HG02623 (cell line): ENCODE measurements around the gene NPAS3.

Experiments
- ATAC-seq: cut with Tn5 transposase; IDR thresholded peaks from one replicate; pipeline ENCODE4 v1.9.1; 2021; ENCODE audit warnings: moderate library complexity; ENCODE audit not compliant: unreplicated experiment

The NPAS3 gene

DNA sequence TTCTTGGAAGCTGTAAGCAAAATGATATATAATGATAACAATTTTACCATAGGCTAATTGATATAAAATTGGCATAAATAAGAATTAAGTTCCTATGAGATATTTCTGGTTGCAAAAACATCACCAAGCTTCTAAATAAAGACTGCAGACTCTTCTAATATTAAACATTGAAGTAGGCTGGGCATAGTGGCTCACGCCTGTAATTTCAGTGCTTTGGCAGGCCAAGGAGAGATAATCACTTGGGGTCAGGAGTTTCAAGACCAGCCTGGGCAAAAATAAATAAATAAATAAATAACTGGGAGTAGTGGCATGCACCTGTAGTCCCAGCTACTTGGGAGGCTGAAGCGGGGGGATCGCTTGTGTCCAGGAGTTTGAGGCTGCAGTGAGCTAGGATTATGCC is 71.8 kb downstream of the NPAS3 start:
- ATAC-seq: no peak

- ATAC-seq: no peak
Observed at GRCh38 chr14:33014710-33015109, 76.0 kb downstream of the NPAS3 start.

DNA sequence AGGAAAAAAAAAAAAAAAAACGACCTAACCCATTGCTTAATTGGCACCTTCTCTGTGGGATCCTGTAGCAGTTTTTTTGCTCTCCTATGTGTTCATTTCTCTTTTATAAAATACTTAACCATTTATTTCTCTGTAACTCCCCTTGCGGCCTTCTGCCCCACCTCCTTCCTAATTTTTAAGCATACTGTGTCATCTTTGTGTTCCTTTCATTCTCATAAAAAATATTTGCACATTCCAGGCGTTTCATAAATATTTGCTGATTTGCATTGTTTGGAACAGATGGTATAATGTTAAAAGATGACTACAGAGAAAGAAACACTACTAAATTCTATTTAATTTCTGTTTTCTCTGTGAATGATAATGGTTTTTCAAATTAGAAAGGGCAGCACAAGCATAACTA is 77.9 kb downstream of the NPAS3 start:
- ATAC-seq: no peak

- ATAC-seq: no peak
Observed at GRCh38 chr14:33017016-33017415, 78.3 kb downstream of the NPAS3 start.

DNA sequence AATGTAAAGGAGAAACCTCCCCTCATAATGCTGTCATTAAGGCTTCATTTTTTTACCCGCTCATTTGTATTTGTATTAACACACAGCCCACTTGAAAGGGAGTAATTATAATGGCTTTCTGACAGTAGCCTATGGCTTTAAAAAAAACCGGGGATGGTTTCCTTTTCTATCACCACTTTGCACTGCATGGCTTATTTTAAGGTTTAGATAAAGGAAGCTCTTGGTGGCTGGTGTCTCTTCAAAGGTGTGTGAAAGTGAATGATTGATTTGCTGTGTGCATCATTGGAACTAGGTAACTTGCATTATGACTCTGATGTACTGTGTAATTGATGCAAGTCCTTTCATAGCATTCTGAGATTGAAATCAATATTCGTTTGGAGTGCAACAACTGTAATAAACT is 80.7 kb downstream of the NPAS3 start:
- no peak for ATAC-seq

- no peak for ATAC-seq
Observed at GRCh38 chr14:33026850-33027430, 88.3 kb downstream of the NPAS3 start.

DNA sequence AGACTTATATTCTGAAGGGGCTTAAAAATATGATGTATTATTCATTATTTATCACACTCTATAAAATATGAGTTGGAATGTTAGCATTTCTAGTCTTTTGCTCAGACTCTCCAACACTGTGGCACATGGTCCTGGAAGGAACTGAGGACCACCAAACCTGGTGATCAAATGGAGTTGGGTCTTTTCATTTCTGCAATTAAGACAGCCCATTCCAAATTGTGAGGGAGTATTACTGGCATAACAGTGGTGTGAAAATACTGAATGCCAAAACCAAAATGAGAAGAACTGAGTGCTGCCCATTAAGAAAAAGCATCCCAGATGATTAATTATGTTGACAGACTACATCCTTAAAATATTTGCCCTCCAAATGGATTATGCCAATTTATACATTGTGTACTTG is 90.8 kb downstream of the NPAS3 start:
- ATAC-seq: no peak

GRCh38 chr14:33030386-33030785 is 91.7 kb downstream of the NPAS3 start:
- ATAC-seq: no peak

- no peak for ATAC-seq
Observed at GRCh38 chr14:33035416-33036194, 96.9 kb downstream of the NPAS3 start.

GRCh38 chr14:33039311-33039710 is 100.6 kb downstream of the NPAS3 start:
- ATAC-seq: no peak

- no peak for ATAC-seq
Observed at GRCh38 chr14:33040372-33041140, 101.9 kb downstream of the NPAS3 start.

DNA sequence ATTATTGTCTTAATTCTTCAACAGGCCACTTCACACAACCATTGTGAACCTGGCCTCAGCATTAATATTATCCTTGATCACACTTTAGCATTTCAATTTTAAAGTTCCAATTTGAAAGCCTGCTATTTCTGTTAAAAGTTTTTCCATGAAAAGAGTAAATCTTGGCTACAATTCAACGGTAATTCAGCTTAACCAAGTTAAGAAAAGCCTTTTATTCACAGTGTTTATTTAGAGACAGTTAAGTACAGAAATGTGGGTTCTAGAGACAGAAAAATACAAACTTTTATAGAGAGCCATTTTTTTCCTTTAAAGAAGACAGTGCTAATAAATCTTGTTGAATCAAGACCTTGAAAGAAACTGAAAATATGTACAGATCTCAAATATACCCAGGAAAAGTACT is 103.9 kb downstream of the NPAS3 start:
- ATAC-seq: no peak

- ATAC-seq: no peak
Observed at GRCh38 chr14:33045760-33046159, 107.1 kb downstream of the NPAS3 start.

DNA sequence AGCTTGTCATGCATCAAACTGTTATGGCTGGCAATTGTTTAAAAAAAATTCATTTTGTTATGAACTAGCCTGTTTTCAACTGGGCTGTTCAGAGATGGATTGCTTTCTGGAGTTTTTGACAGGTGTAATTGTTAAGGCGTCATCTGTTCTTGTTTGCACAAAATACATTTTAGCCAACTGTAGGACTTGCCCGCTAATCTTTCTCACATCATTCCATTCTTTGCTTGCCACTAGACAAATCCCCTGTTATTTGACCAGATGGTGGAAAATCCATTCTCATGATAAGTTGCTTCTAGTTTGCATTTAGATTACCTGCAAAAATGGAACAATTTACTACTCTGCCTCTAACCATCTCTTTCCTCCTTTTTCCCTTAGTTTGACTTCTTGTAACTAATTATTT is 114.3 kb downstream of the NPAS3 start:
- no peak for ATAC-seq

DNA sequence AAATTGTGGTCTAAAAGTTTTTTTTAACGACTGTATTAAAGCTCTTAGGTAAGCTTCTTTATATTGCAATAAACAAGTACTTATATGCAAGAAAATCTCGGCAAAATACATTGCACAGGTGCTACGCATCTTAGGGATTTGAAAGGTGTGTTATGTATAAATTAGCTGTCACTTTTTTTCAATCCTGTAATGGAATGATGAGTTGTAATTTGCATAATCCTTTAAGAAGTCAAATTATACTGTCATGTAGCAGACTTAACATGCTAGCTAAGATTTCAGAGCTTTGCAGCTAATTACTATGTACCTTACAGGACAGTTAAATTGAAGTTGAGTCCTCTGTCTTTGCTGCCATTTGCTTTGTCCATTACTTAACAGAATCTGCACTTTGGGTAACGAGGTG is 117.5 kb downstream of the NPAS3 start:
- no peak for ATAC-seq

DNA sequence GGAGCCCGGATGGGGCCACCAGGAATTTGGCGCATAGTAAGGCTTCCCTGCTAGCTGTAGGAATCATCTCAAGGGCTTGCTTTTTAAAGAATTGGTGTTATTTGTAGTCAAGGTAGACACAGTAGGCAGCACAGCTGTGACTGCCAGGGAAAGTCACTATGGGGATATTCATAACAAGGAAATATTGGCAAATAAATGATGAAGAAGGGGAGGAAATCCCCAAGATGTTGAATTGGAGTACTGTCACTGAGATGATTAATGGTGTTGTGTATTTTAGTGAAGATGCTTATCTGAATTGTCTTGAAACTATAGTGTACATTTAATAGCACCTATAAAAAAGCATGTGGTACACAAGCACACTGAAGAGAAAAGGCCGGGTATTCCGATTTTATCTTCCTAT is 118.9 kb downstream of the NPAS3 start:
- ATAC-seq: no peak

DNA sequence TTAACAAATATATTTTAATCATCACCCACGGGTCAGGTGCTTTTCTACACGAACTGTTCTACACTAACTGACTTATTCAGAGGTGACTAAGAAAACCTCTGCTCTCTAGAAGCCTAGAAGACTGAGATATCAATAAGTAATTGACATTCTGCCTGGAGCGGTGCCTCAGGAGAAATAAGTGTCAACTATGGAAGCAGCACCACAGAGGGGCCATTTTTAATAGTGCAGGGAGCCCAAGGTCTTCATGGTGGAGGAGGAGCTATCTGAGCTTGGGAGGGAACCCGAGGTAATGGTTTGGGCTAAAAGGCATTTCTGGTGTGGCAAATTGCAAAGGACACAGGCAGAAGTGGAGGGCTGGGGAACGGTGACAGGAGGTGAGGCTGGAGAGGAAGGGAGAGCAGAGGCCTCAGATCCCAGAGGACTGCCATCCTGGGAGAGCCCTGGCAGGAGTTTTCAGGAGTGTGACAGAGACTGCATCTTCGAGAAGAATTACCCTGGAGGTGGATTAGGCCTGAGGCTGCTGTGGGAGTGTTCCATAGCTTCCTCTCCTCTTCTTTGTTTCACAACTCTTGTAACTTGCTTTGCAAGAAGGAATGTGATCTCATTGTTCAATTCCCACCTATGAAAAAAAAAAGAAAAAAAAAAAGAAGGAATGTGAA is 123.1 kb downstream of the NPAS3 start:
- ATAC-seq: no peak

DNA sequence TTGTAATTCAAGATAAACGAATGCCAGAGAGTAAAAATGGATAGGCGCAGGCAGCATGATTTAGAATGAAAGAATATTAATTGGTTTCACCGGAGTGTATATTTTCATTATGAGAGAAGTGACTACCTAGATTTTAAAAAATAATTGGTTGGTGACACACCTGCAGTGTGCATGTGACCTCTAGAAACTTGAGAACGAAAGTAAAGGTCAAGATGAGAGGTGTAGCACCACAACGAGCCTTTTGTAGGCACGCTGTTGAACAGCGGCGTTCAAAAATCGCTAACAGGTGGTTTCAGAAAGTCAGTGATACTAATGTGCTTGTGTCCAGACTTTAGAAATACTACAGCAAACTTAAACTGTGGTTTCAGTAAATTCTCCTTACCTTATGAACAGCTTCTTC is 123.8 kb downstream of the NPAS3 start:
- no peak for ATAC-seq

GRCh38 chr14:33062881-33063280 is 124.2 kb downstream of the NPAS3 start:
- ATAC-seq: no peak

GRCh38 chr14:33063521-33063920 is 124.8 kb downstream of the NPAS3 start:
- no peak for ATAC-seq

DNA sequence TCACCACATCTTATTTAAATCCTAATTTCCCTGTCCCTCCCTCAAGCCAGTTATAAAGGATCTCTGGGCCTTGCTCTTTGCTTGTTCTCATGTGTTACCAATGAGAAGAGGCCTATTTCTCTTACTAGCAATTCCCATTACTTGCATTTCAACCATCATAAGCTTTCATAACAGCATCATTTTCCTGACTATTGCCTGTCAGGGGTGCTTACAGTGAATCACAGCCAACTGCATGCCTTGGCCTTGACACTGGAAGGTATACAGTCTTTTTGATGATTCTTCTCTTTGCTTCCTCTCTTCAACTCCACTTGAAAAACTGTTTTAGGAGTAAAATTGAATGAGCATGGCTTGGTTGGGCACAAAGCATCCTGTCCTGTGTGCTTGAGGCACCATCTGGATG is 127.0 kb downstream of the NPAS3 start:
- ATAC-seq: no peak

DNA sequence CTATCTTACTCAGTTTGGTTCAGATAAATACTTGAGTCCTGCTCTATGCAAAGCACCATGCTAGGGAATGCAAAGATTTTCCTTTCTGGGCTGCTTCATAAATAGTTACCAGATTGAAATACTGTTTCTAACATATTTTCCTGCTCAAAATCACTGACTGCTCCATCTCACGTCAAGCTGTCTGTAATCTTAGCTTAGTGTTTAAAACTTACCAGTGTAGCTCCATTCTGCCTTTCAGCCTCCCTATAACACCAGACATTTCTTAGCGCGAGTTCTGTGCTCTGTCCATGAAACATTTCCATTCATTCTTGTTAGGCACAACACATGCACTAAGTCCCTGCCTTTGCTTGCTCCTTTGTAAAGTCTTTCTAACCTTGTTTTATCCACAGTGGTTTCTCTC is 129.4 kb downstream of the NPAS3 start:
- no peak for ATAC-seq
